HepG2 (cell line): Measurements from ENCODE around the gene SOX13. TPM values are rescaled to one million over a fixed set of nuclear protein-coding genes. Genes with fewer than 3 reads are reported as not detected.

ENCODE experiments used
- BRD4 ChIP-seq: sonication (generic); formaldehyde crosslinking; IDR thresholded peaks from 2 replicates; pipeline ENCODE4 v1.4.0; 2020; ENCODE audit warnings: missing genetic modification reagents
- DNMT1 ChIP-seq: sonication (generic); formaldehyde crosslinking; IDR thresholded peaks from 2 replicates; pipeline ENCODE4 v1.5.1; 2020; ENCODE audit warnings: mild to moderate bottlenecking, missing genetic modification reagents
- EED ChIP-seq: sonication (generic); formaldehyde crosslinking; IDR thresholded peaks from 2 replicates; pipeline ENCODE4 v1.5.0; 2020; ENCODE audit warnings: mild to moderate bottlenecking, missing genetic modification reagents
- MAFG ChIP-seq: sonication (generic); formaldehyde crosslinking; IDR thresholded peaks from 2 replicates; pipeline ENCODE4 v1.5.1; 2020; ENCODE audit warnings: mild to moderate bottlenecking, missing genetic modification reagents
- NFYC ChIP-seq: IDR thresholded peaks from 2 replicates; pipeline ENCODE4 v1.6.1; 2016; ENCODE audit warnings: missing genetic modification reagents, missing compliant biosample characterization
- PLRG1 ChIP-seq: fragments of 450-650 bp; conservative IDR thresholded peaks from 2 replicates; pipeline ENCODE4 v1.6.1; 2016
- TOE1 ChIP-seq: sonication (generic); formaldehyde crosslinking; IDR thresholded peaks from 2 replicates; pipeline ENCODE4 v1.4.0; 2020; ENCODE audit warnings: mild to moderate bottlenecking, missing genetic modification reagents
- WIZ ChIP-seq: sonication (generic); formaldehyde crosslinking; IDR thresholded peaks from 2 replicates; pipeline ENCODE4 v1.5.1; 2020; ENCODE audit warnings: mild to moderate bottlenecking, missing genetic modification reagents
- ZNF251 ChIP-seq: sonication (generic); formaldehyde crosslinking; IDR thresholded peaks from 2 replicates; pipeline ENCODE4 v1.9.0; 2021; ENCODE audit warnings: mild to moderate bottlenecking, missing genetic modification reagents
- ZNF589 ChIP-seq: sonication (generic); formaldehyde crosslinking; conservative IDR thresholded peaks from 2 replicates; pipeline ENCODE4 v1.8.0; 2022; ENCODE audit warnings: mild to moderate bottlenecking, moderate library complexity, missing genetic modification reagents
- polyA plus RNA-seq, 8 experiments: library from polyadenylated mRNA; depleted of rRNA in 3 of 8; stranded (reverse) in 7 of 8; unstranded in 1 of 8; fragments of >200 nt; fragmentation: Illumina TruSeq in 4 of 8; extraction: Trizol in 4 of 8; gene quantifications; 2 replicates each; pipeline versions ENCODE4 v1.2.1 to v1.2.3, GENCODE V29; 2011 to 2016; ENCODE audit warnings: low read depth in 4 of 8, missing spikeins in 1 of 8, mixed read lengths in 1 of 8; ENCODE audit not compliant: insufficient read depth in 1 of 8
- total RNA-seq, 5 experiments: library from RNA; depleted of rRNA; stranded (reverse); fragments of >200 nt; fragmentation: Illumina TruSeq; extraction: Trizol; gene quantifications; 2 replicates each; pipeline ENCODE4 v1.2.3, GENCODE V29; 2016; ENCODE audit warnings: low read depth in 1 of 5
- TF ChIP-seq, protein P1 (sequence below): IDR thresholded peaks from 2 replicates; pipeline ENCODE4 v1.6.1; 2016; ENCODE audit warnings: low read depth, missing genetic modification reagents, missing compliant biosample characterization
- TF ChIP-seq, protein P2 (sequence below): sonication (generic); formaldehyde crosslinking; IDR thresholded peaks from 2 replicates; pipeline ENCODE4 v1.9.0; 2022; ENCODE audit warnings: low read depth, missing genetic modification reagents
- TF ChIP-seq, protein P3 (sequence below): sonication (generic); formaldehyde crosslinking; IDR thresholded peaks from 2 replicates; pipeline ENCODE4 v1.4.0; 2020; ENCODE audit warnings: missing genetic modification reagents, mild to moderate bottlenecking, borderline replicate concordance
- TF ChIP-seq, protein P4 (sequence below): IDR thresholded peaks from 2 replicates; pipeline ENCODE4 v1.6.1; 2016; ENCODE audit warnings: mild to moderate bottlenecking
- TF ChIP-seq, protein P5 (sequence below): sonication (generic); formaldehyde crosslinking; IDR thresholded peaks from 2 replicates; pipeline ENCODE4 v1.8.1; 2023; ENCODE audit warnings: mild to moderate bottlenecking, missing genetic modification reagents

The SOX13 gene
- total and polyA plus RNA-seq, 2 of the 13 experiments (the other 11 are each of a cell fraction or from before 2014, with no cell fraction given): 13.3 to 15.8 TPM

DNA sequence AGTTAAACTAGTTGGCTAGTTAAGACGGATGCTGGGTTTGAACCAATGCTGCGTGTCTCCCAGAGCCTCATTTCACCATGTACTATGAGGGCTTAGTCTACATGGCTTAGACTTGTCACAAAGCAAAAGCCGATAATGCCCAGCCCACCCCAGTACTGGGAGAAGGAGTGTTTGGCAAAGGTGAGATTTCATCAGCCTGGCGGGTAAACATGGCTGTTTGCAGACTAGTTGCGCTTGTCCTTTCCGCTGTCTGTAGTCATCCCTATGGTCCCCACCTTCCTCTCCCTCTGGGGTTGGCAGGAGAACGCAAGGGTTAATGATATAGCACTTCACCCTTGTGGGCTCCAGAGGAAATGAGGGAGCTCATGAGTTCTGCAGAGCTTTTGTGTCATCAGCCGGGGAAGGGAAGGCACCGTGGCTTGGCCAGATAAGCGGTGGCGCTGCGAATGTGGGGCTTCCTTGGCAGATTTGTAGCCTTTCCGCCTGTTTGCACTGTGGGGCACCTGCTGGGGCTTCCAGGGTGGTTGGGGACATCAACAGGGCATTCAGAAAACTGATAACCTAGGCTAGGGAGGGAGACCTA, 29.2 kb downstream of the SOX13 start (continued):
- TF ChIP-seq, protein P1, sequence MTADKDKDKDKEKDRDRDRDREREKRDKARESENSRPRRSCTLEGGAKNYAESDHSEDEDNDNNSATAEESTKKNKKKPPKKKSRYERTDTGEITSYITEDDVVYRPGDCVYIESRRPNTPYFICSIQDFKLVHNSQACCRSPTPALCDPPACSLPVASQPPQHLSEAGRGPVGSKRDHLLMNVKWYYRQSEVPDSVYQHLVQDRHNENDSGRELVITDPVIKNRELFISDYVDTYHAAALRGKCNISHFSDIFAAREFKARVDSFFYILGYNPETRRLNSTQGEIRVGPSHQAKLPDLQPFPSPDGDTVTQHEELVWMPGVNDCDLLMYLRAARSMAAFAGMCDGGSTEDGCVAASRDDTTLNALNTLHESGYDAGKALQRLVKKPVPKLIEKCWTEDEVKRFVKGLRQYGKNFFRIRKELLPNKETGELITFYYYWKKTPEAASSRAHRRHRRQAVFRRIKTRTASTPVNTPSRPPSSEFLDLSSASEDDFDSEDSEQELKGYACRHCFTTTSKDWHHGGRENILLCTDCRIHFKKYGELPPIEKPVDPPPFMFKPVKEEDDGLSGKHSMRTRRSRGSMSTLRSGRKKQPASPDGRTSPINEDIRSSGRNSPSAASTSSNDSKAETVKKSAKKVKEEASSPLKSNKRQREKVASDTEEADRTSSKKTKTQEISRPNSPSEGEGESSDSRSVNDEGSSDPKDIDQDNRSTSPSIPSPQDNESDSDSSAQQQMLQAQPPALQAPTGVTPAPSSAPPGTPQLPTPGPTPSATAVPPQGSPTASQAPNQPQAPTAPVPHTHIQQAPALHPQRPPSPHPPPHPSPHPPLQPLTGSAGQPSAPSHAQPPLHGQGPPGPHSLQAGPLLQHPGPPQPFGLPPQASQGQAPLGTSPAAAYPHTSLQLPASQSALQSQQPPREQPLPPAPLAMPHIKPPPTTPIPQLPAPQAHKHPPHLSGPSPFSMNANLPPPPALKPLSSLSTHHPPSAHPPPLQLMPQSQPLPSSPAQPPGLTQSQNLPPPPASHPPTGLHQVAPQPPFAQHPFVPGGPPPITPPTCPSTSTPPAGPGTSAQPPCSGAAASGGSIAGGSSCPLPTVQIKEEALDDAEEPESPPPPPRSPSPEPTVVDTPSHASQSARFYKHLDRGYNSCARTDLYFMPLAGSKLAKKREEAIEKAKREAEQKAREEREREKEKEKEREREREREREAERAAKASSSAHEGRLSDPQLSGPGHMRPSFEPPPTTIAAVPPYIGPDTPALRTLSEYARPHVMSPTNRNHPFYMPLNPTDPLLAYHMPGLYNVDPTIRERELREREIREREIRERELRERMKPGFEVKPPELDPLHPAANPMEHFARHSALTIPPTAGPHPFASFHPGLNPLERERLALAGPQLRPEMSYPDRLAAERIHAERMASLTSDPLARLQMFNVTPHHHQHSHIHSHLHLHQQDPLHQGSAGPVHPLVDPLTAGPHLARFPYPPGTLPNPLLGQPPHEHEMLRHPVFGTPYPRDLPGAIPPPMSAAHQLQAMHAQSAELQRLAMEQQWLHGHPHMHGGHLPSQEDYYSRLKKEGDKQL (CRISPR knock-in tag): 0 out of 2 replicates have a peak, but pooled peaks have one; percentile 52
- TF ChIP-seq, protein P2, sequence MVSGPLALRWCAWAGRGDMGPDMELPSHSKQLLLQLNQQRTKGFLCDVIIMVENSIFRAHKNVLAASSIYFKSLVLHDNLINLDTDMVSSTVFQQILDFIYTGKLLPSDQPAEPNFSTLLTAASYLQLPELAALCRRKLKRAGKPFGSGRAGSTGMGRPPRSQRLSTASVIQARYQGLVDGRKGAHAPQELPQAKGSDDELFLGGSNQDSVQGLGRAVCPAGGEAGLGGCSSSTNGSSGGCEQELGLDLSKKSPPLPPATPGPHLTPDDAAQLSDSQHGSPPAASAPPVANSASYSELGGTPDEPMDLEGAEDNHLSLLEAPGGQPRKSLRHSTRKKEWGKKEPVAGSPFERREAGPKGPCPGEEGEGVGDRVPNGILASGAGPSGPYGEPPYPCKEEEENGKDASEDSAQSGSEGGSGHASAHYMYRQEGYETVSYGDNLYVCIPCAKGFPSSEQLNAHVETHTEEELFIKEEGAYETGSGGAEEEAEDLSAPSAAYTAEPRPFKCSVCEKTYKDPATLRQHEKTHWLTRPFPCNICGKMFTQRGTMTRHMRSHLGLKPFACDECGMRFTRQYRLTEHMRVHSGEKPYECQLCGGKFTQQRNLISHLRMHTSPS: peak; percentile 92
- no peak for TF ChIP-seq MAFG (CRISPR knock-in tag)
- TF ChIP-seq ZNF251: no peak
- TF ChIP-seq BRD4 (CRISPR knock-in tag): no peak
- TF ChIP-seq PLRG1: no peak
- TF ChIP-seq TOE1 (CRISPR knock-in tag): no peak
- TF ChIP-seq, protein P3, sequence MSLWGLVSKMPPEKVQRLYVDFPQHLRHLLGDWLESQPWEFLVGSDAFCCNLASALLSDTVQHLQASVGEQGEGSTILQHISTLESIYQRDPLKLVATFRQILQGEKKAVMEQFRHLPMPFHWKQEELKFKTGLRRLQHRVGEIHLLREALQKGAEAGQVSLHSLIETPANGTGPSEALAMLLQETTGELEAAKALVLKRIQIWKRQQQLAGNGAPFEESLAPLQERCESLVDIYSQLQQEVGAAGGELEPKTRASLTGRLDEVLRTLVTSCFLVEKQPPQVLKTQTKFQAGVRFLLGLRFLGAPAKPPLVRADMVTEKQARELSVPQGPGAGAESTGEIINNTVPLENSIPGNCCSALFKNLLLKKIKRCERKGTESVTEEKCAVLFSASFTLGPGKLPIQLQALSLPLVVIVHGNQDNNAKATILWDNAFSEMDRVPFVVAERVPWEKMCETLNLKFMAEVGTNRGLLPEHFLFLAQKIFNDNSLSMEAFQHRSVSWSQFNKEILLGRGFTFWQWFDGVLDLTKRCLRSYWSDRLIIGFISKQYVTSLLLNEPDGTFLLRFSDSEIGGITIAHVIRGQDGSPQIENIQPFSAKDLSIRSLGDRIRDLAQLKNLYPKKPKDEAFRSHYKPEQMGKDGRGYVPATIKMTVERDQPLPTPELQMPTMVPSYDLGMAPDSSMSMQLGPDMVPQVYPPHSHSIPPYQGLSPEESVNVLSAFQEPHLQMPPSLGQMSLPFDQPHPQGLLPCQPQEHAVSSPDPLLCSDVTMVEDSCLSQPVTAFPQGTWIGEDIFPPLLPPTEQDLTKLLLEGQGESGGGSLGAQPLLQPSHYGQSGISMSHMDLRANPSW (CRISPR knock-in tag): no peak
- TF ChIP-seq, protein P4, sequence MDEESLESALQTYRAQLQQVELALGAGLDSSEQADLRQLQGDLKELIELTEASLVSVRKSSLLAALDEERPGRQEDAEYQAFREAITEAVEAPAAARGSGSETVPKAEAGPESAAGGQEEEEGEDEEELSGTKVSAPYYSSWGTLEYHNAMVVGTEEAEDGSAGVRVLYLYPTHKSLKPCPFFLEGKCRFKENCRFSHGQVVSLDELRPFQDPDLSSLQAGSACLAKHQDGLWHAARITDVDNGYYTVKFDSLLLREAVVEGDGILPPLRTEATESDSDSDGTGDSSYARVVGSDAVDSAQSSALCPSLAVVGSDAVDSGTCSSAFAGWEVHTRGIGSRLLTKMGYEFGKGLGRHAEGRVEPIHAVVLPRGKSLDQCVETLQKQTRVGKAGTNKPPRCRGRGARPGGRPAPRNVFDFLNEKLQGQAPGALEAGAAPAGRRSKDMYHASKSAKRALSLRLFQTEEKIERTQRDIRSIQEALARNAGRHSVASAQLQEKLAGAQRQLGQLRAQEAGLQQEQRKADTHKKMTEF (CRISPR knock-in tag): peak; percentile 66; the same call in 1 of the 2 replicates
- no peak for TF ChIP-seq WIZ (CRISPR knock-in tag)
- no peak for TF ChIP-seq NFYC (CRISPR knock-in tag)
- TF ChIP-seq ZNF589 (CRISPR knock-in tag): no peak
- no peak for TF ChIP-seq DNMT1 (CRISPR knock-in tag)
- 0 out of 2 replicates have a peak, but pooled peaks have one; percentile 29 for TF ChIP-seq EED (CRISPR knock-in tag)
- TF ChIP-seq, protein P5, sequence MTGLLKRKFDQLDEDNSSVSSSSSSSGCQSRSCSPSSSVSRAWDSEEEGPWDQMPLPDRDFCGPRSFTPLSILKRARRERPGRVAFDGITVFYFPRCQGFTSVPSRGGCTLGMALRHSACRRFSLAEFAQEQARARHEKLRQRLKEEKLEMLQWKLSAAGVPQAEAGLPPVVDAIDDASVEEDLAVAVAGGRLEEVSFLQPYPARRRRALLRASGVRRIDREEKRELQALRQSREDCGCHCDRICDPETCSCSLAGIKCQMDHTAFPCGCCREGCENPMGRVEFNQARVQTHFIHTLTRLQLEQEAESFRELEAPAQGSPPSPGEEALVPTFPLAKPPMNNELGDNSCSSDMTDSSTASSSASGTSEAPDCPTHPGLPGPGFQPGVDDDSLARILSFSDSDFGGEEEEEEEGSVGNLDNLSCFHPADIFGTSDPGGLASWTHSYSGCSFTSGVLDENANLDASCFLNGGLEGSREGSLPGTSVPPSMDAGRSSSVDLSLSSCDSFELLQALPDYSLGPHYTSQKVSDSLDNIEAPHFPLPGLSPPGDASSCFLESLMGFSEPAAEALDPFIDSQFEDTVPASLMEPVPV (CRISPR knock-in tag): peak; percentile 50; the same call in 1 of the 2 replicates
